Measurements from ENCODE around the gene GRN.

Gene GRN

GRCh38 chr17:44343510-44344209 is 1.4 kb upstream of the GRN start:
- TF ChIP-seq FOXP2 (optimal IDR thresholded peaks at IDR 0.05; ENCODE audit: borderline replicate concordance, extremely low read depth, extremely low read length, insufficient read depth) (no peak), SIN3A (IDR thresholded peaks at IDR 0.05; ENCODE audit: borderline replicate concordance, insufficient read depth, low read length) (no peak), REST (IDR thresholded peaks at IDR 0.05; ENCODE audit: insufficient read depth in 1 of 2, low read depth in 2 of 2, low read length in 2 of 2) (no peak), TAF1 (IDR thresholded peaks at IDR 0.05; ENCODE audit: borderline replicate concordance, insufficient read depth, low read length) (no peak)

- TF ChIP-seq POLR2AphosphoS5 (IDR thresholded peaks at IDR 0.05; ENCODE audit: low read depth, low read length) (peak; percentile 7; the same call in 1 of the 2 replicates), SIN3A (IDR thresholded peaks at IDR 0.05; ENCODE audit: borderline replicate concordance, insufficient read depth, low read length) (no peak)
These were observed 438 bp downstream of the GRN start for GRCh38 chr17:44345454-44346026.

- TF ChIP-seq TAF1 (IDR thresholded peaks at IDR 0.05; ENCODE audit: borderline replicate concordance, insufficient read depth, low read length): no peak
- TF ChIP-seq POLR2AphosphoS5 (IDR thresholded peaks at IDR 0.05; ENCODE audit: low read depth, low read length): no peak
- no peak for TF ChIP-seq SIN3A (IDR thresholded peaks at IDR 0.05; ENCODE audit: borderline replicate concordance, insufficient read depth, low read length)
- no peak for TF ChIP-seq FOXP2 (optimal IDR thresholded peaks at IDR 0.05; ENCODE audit: borderline replicate concordance, extremely low read depth, extremely low read length, insufficient read depth)
- no peak for TF ChIP-seq REST (IDR thresholded peaks at IDR 0.05; ENCODE audit: insufficient read depth in 1 of 2, low read depth in 2 of 2, low read length in 2 of 2)
These were observed 1.2 kb downstream of the GRN start for GRCh38 chr17:44346064-44346844.

GRCh38 chr17:44348234-44348987 is 3.3 kb downstream of the GRN start:
- TF ChIP-seq TAF1 (IDR thresholded peaks at IDR 0.05; ENCODE audit: borderline replicate concordance, insufficient read depth, low read length): no peak
- no peak for TF ChIP-seq FOXP2 (optimal IDR thresholded peaks at IDR 0.05; ENCODE audit: borderline replicate concordance, extremely low read depth, extremely low read length, insufficient read depth)
- no peak for TF ChIP-seq REST (IDR thresholded peaks at IDR 0.05; ENCODE audit: insufficient read depth in 1 of 2, low read depth in 2 of 2, low read length in 2 of 2)
- TF ChIP-seq POLR2AphosphoS5 (IDR thresholded peaks at IDR 0.05; ENCODE audit: low read depth, low read length): no peak
- no peak for TF ChIP-seq SIN3A (IDR thresholded peaks at IDR 0.05; ENCODE audit: borderline replicate concordance, insufficient read depth, low read length)

GRCh38 chr17:44348988-44349364 is 3.9 kb downstream of the GRN start:
- TF ChIP-seq FOXP2 (optimal IDR thresholded peaks at IDR 0.05; ENCODE audit: borderline replicate concordance, extremely low read depth, extremely low read length, insufficient read depth): no peak
- no peak for TF ChIP-seq SIN3A (IDR thresholded peaks at IDR 0.05; ENCODE audit: borderline replicate concordance, insufficient read depth, low read length)
- TF ChIP-seq REST (IDR thresholded peaks at IDR 0.05; ENCODE audit: insufficient read depth in 1 of 2, low read depth in 2 of 2, low read length in 2 of 2): no peak
- TF ChIP-seq TAF1 (IDR thresholded peaks at IDR 0.05; ENCODE audit: borderline replicate concordance, insufficient read depth, low read length): no peak
- no peak for TF ChIP-seq POLR2AphosphoS5 (IDR thresholded peaks at IDR 0.05; ENCODE audit: low read depth, low read length)

Data from PFSK-1 (cell line).